HepG2 (cell line): ENCODE measurements around the gene SLC17A9. TPM values are rescaled to one million over a fixed set of nuclear protein-coding genes. Genes with fewer than 3 reads are reported as not detected.

Experiments
- AHR ChIP-seq: IDR thresholded peaks from 2 replicates; pipeline ENCODE4 v1.6.1; 2018; ENCODE audit warnings: missing genetic modification reagents, missing compliant biosample characterization
- ETV5 ChIP-seq: IDR thresholded peaks from 2 replicates; pipeline ENCODE4 v1.6.1; 2018; ENCODE audit warnings: missing biosample characterization, missing genetic modification reagents, inconsistent platforms, borderline replicate concordance
- FOXJ3 ChIP-seq: sonication (generic); formaldehyde crosslinking; IDR thresholded peaks from 2 replicates; pipeline ENCODE4 v1.4.0; 2020; ENCODE audit warnings: missing genetic modification reagents, mild to moderate bottlenecking, borderline replicate concordance
- KLF9 ChIP-seq: IDR thresholded peaks from 2 replicates; pipeline ENCODE4 v1.6.1; 2016; ENCODE audit warnings: low read depth
- KMT2A ChIP-seq: sonication (generic); formaldehyde crosslinking; IDR thresholded peaks from 2 replicates; pipeline ENCODE4 v1.4.0; 2020; ENCODE audit warnings: missing genetic modification reagents
- MYNN ChIP-seq: sonication (generic); formaldehyde crosslinking; IDR thresholded peaks from 2 replicates; pipeline ENCODE4 v1.4.0; 2020; ENCODE audit warnings: mild to moderate bottlenecking, low read depth, missing genetic modification reagents
- NFRKB ChIP-seq: fragments of 450-650 bp; IDR thresholded peaks from 2 replicates; pipeline ENCODE4 v1.6.1; 2017
- RFXAP ChIP-seq: sonication (generic); formaldehyde crosslinking; IDR thresholded peaks from 2 replicates; pipeline ENCODE4 v1.4.0; 2020; ENCODE audit warnings: missing genetic modification reagents, borderline replicate concordance
- SAP130 ChIP-seq: IDR thresholded peaks from 2 replicates; pipeline ENCODE4 v1.6.1; 2016; ENCODE audit warnings: low read depth
- SRSF4 ChIP-seq: fragments of 200-400 bp; formaldehyde crosslinking; IDR thresholded peaks from one replicate; pipeline ENCODE4 v1.6.1; 2018; ENCODE audit warnings: mild to moderate bottlenecking, low read depth, low read length, moderate library complexity; ENCODE audit not compliant: poor library complexity, severe bottlenecking
- ZMYM3 ChIP-seq: sonication (generic); formaldehyde crosslinking; IDR thresholded peaks from 2 replicates; pipeline ENCODE4 v1.5.1; 2020; ENCODE audit warnings: mild to moderate bottlenecking, missing genetic modification reagents
- ZNF264 ChIP-seq: sonication (generic); formaldehyde crosslinking; IDR thresholded peaks from 2 replicates; pipeline ENCODE4 v1.4.0; 2020; ENCODE audit warnings: missing genetic modification reagents
- ZNF607 ChIP-seq: sonication (generic); formaldehyde crosslinking; IDR thresholded peaks from 2 replicates; pipeline ENCODE4 v1.5.1; 2020; ENCODE audit warnings: missing genetic modification reagents, mild to moderate bottlenecking, borderline replicate concordance
- ZNF790 ChIP-seq: sonication (generic); formaldehyde crosslinking; IDR thresholded peaks from 2 replicates; pipeline ENCODE4 v1.8.0; 2022; ENCODE audit warnings: missing genetic modification reagents, mild to moderate bottlenecking, borderline replicate concordance
- polyA plus RNA-seq, 8 experiments: library from polyadenylated mRNA; depleted of rRNA in 3 of 8; stranded (reverse) in 7 of 8; unstranded in 1 of 8; fragments of >200 nt; fragmentation: Illumina TruSeq in 4 of 8; extraction: Trizol in 4 of 8; gene quantifications; 2 replicates each; pipeline versions ENCODE4 v1.2.1 to v1.2.3, GENCODE V29; 2011 to 2016; ENCODE audit warnings: low read depth in 4 of 8, missing spikeins in 1 of 8, mixed read lengths in 1 of 8; ENCODE audit not compliant: insufficient read depth in 1 of 8
- total RNA-seq, 5 experiments: library from RNA; depleted of rRNA; stranded (reverse); fragments of >200 nt; fragmentation: Illumina TruSeq; extraction: Trizol; gene quantifications; 2 replicates each; pipeline ENCODE4 v1.2.3, GENCODE V29; 2016; ENCODE audit warnings: low read depth in 1 of 5
- TF ChIP-seq, protein P1 (sequence below): sonication (generic); formaldehyde crosslinking; IDR thresholded peaks from 2 replicates; pipeline ENCODE4 v1.4.0; 2020; ENCODE audit warnings: missing genetic modification reagents
- TF ChIP-seq, protein P2 (sequence below): sonication (generic); formaldehyde crosslinking; IDR thresholded peaks from 2 replicates; pipeline ENCODE4 v1.4.0; 2020; ENCODE audit warnings: missing genetic modification reagents
- TF ChIP-seq, protein P3 (sequence below): sonication (generic); formaldehyde crosslinking; IDR thresholded peaks from 2 replicates; pipeline ENCODE4 v1.4.0; 2020; ENCODE audit warnings: mild to moderate bottlenecking, missing genetic modification reagents
- TF ChIP-seq, protein P4 (sequence below): sonication (generic); formaldehyde crosslinking; IDR thresholded peaks from 2 replicates; pipeline ENCODE4 v1.4.0; 2020; ENCODE audit warnings: missing genetic modification reagents, mild to moderate bottlenecking, borderline replicate concordance

SLC17A9 gene
- total and polyA plus RNA-seq, 2 of the 13 experiments (the other 11 are each of a cell fraction or from before 2014, with no cell fraction given) = 110 to 191 TPM

DNA sequence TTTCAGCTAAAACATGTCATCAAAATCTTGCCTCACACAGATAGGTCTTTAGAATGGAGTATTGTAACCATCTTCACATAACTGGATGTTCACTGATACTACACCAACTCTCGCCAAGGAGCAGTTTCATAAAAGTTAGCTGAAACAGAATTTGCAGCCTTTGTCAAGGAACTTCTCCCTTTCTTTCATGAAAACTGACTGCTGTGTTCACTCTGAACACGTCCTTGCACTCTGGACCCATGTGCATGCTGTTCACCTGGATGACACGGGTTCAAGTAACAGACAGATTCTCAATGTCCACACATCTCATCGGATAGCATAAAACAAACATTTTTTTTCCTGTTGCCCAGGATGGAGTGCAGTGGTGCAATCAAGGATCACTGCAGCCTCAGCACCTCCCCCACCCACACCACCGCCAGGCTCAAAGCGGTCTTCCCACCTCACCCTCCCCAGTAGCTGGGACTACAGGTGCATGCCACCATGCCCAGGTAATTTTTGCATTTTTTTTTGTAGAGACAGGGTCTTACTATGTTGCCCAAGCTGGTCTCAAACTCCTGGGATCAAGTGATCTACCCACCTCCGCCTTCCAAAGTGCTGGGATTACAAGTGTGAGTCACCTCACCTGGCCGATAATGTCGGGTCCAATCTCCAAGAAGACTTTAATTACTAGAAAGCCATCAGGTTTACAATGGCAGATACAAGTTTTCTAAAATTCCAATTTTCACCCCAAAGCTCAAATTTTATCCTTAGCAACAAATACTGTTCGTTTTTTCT, 35.6 kb upstream of the SLC17A9 start (continued):
- TF ChIP-seq MYNN (CRISPR knock-in tag) (no peak), SRSF4 (no peak), ZNF790 (CRISPR knock-in tag) (0 out of 2 replicates have a peak, but pooled peaks have one; percentile 64), SAP130 (peak; percentile 99), KLF9 (peak; percentile 69; the same call in 1 of the 2 replicates), ZMYM3 (CRISPR knock-in tag) (peak; percentile 98), ETV5 (CRISPR knock-in tag) (peak; percentile 95), FOXJ3 (CRISPR knock-in tag) (peak; percentile 95; the same call in 1 of the 2 replicates), ZNF607 (peak; percentile 20; the same call in 1 of the 2 replicates), AHR (CRISPR knock-in tag) (peak; percentile 91; the same call in 1 of the 2 replicates), NFRKB (no peak), KMT2A (peak; percentile 95), ZNF264 (CRISPR knock-in tag) (peak; percentile 95), RFXAP (peak; percentile 93; the same call in 1 of the 2 replicates)
- TF ChIP-seq, protein P1, sequence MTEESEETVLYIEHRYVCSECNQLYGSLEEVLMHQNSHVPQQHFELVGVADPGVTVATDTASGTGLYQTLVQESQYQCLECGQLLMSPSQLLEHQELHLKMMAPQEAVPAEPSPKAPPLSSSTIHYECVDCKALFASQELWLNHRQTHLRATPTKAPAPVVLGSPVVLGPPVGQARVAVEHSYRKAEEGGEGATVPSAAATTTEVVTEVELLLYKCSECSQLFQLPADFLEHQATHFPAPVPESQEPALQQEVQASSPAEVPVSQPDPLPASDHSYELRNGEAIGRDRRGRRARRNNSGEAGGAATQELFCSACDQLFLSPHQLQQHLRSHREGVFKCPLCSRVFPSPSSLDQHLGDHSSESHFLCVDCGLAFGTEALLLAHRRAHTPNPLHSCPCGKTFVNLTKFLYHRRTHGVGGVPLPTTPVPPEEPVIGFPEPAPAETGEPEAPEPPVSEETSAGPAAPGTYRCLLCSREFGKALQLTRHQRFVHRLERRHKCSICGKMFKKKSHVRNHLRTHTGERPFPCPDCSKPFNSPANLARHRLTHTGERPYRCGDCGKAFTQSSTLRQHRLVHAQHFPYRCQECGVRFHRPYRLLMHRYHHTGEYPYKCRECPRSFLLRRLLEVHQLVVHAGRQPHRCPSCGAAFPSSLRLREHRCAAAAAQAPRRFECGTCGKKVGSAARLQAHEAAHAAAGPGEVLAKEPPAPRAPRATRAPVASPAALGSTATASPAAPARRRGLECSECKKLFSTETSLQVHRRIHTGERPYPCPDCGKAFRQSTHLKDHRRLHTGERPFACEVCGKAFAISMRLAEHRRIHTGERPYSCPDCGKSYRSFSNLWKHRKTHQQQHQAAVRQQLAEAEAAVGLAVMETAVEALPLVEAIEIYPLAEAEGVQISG (CRISPR knock-in tag) = peak; percentile 96
- TF ChIP-seq, protein P2, sequence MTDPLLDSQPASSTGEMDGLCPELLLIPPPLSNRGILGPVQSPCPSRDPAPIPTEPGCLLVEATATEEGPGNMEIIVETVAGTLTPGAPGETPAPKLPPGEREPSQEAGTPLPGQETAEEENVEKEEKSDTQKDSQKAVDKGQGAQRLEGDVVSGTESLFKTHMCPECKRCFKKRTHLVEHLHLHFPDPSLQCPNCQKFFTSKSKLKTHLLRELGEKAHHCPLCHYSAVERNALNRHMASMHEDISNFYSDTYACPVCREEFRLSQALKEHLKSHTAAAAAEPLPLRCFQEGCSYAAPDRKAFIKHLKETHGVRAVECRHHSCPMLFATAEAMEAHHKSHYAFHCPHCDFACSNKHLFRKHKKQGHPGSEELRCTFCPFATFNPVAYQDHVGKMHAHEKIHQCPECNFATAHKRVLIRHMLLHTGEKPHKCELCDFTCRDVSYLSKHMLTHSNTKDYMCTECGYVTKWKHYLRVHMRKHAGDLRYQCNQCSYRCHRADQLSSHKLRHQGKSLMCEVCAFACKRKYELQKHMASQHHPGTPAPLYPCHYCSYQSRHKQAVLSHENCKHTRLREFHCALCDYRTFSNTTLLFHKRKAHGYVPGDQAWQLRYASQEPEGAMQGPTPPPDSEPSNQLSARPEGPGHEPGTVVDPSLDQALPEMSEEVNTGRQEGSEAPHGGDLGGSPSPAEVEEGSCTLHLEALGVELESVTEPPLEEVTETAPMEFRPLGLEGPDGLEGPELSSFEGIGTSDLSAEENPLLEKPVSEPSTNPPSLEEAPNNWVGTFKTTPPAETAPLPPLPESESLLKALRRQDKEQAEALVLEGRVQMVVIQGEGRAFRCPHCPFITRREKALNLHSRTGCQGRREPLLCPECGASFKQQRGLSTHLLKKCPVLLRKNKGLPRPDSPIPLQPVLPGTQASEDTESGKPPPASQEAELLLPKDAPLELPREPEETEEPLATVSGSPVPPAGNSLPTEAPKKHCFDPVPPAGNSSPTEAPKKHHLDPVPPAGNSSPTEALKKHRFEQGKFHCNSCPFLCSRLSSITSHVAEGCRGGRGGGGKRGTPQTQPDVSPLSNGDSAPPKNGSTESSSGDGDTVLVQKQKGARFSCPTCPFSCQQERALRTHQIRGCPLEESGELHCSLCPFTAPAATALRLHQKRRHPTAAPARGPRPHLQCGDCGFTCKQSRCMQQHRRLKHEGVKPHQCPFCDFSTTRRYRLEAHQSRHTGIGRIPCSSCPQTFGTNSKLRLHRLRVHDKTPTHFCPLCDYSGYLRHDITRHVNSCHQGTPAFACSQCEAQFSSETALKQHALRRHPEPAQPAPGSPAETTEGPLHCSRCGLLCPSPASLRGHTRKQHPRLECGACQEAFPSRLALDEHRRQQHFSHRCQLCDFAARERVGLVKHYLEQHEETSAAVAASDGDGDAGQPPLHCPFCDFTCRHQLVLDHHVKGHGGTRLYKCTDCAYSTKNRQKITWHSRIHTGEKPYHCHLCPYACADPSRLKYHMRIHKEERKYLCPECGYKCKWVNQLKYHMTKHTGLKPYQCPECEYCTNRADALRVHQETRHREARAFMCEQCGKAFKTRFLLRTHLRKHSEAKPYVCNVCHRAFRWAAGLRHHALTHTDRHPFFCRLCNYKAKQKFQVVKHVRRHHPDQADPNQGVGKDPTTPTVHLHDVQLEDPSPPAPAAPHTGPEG = no peak
- TF ChIP-seq, protein P3, sequence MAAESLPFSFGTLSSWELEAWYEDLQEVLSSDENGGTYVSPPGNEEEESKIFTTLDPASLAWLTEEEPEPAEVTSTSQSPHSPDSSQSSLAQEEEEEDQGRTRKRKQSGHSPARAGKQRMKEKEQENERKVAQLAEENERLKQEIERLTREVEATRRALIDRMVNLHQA (CRISPR knock-in tag) = no peak
- TF ChIP-seq, protein P4, sequence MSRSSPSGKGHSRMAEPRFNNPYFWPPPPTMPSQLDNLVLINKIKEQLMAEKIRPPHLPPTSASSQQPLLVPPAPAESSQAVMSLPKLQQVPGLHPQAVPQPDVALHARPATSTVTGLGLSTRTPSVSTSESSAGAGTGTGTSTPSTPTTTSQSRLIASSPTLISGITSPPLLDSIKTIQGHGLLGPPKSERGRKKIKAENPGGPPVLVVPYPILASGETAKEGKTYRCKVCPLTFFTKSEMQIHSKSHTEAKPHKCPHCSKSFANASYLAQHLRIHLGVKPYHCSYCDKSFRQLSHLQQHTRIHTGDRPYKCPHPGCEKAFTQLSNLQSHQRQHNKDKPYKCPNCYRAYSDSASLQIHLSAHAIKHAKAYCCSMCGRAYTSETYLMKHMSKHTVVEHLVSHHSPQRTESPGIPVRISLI (CRISPR knock-in tag) = peak; percentile 100
